SH-SY5Y (cell line): Measurements from ENCODE around the gene MAP3K5.

Source experiments
- GATA2 ChIP-seq: IDR thresholded peaks from 2 replicates; pipeline ENCODE4 v1.6.1; 2011; ENCODE audit warnings: mild to moderate bottlenecking, low read depth, low read length
- GATA3 ChIP-seq: IDR thresholded peaks from 2 replicates; pipeline ENCODE4 v1.6.1; 2011; ENCODE audit warnings: low read depth, mild to moderate bottlenecking, low read length, moderate library complexity

DNA sequence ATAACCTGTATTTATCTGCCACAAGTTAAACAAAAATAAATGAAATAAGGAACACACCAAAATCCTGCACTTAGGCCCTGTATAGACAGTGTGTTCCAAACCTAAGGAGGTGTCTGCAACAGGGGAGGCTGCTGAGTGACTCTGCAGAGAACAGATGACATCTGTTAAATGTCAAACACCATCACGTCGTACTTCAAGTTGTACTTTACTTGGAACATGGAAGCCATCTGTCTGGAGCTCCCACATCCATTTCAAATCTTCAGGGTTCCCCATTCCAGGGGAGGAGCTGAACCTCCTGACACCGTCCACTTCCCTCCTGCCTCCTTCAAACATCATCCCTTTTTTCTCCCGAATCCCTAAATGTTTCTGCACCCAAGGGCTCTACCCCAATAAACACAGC lies 240.2 kb downstream of the MAP3K5 start:
- TF ChIP-seq GATA3 (no peak), GATA2 (no peak)
